ENCODE results near the gene MANF.

The MANF gene

GRCh38 chr3:51390246-51391074 is 5.4 kb downstream of the MANF start:
- H3K4me3 ChIP-seq (ENCODE audit: low read length), result peak overlapping the region; percentile 27; the same call in 1 of the 2 replicates
- no peak for TF ChIP-seq ZNF274 (IDR thresholded peaks at IDR 0.05; ENCODE audit: low read depth, low read length)

DNA sequence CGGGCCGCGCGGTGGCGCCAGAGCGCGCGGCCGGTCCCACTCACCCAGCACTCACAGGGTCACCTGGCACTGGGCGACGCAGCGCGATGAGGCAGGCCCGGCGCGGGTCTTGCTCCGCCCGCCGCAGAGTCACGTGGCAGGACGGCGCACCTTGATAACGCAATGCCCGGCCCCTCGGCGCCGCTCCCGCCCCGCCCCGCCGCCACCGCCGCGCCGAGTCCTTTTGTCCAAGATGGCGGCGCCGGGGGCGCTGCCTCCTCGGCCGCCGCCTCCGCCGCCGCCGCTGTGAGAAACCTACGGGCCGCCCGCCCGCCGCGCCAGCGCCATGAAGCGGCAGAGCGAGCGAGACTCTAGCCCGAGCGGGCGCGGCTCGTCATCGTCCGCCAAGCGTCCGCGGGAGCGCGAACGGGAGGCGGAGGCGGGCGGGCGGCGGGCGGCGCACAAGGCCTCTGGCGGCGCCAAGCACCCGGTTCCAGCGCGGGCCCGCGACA is 6.0 kb downstream of the MANF start, which contains the start of gene RBM15B:
TSS of gene RBM15B (plus strand) at position 211 of the 491 bp plus-strand sequence. CDS start at position 326, 115 bp downstream.
- H3K4me3 ChIP-seq (ENCODE audit: low read length), result peak within 1 kb of the TSS; percentile 85
- no peak for TF ChIP-seq ZNF274 (IDR thresholded peaks at IDR 0.05; ENCODE audit: low read depth, low read length)

GRCh38 chr3:51391566-51392354 is 6.7 kb downstream of the MANF start:
- H3K4me3 ChIP-seq (ENCODE audit: low read length), result peak overlapping the region; percentile 85
- TF ChIP-seq ZNF274 (IDR thresholded peaks at IDR 0.05; ENCODE audit: low read depth, low read length), result no peak

DNA sequence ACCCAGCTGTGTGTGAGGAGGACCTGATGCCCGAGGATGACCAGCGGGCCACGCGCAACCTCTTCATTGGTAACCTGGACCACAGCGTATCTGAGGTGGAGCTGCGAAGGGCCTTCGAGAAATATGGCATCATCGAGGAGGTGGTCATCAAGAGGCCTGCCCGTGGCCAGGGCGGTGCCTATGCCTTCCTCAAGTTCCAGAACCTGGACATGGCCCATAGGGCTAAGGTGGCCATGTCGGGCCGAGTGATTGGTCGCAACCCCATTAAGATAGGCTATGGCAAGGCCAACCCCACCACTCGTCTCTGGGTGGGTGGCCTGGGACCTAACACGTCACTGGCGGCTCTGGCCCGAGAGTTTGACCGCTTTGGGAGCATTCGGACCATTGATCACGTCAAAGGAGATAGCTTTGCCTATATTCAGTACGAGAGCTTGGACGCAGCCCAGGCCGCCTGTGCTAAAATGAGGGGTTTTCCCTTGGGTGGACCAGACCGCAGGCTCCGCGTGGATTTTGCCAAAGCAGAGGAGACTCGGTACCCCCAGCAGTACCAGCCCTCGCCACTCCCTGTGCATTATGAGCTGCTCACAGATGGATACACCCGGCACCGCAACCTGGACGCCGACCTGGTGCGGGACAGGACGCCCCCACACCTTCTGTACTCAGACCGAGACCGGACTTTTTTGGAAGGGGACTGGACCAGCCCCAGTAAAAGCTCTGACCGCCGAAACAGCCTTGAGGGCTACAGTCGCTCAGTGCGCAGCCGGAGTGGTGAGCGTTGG is 7.5 kb downstream of the MANF start:
- TF ChIP-seq ZNF274 (IDR thresholded peaks at IDR 0.05; ENCODE audit: low read depth, low read length), result no peak
- H3K4me3 ChIP-seq (ENCODE audit: low read length), result peak overlapping the region; percentile 85

DNA sequence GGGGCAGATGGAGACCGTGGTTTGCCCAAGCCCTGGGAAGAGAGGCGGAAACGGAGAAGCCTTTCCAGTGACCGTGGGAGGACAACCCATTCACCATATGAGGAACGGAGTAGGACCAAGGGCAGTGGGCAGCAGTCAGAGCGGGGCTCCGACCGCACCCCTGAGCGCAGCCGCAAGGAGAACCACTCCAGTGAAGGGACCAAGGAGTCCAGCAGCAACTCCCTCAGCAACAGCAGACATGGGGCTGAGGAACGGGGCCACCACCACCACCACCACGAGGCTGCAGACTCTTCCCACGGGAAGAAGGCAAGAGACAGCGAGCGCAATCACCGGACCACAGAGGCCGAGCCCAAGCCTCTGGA is 8.0 kb downstream of the MANF start:
- no peak overlapping the region for H3K4me3 ChIP-seq (ENCODE audit: low read length)
- no peak for TF ChIP-seq ZNF274 (IDR thresholded peaks at IDR 0.05; ENCODE audit: low read depth, low read length)

DNA sequence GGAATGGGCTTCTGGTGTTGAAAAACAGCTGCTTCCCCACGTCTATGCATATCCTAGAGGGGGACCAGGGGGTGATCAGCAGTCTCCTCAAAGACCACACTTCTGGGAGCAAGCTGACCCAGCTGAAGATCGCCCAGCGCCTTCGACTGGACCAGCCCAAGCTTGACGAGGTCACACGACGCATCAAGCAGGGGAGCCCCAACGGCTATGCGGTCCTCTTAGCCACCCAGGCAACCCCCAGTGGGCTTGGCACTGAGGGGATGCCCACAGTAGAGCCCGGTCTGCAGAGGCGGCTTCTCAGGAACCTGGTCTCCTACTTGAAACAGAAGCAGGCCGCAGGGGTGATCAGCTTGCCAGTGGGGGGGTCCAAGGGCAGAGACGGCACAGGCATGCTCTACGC is 8.5 kb downstream of the MANF start:
- no peak for TF ChIP-seq ZNF274 (IDR thresholded peaks at IDR 0.05; ENCODE audit: low read depth, low read length)
- H3K4me3 ChIP-seq (ENCODE audit: low read length), result no peak overlapping the region

- no peak overlapping the region for H3K4me3 ChIP-seq (ENCODE audit: low read length)
- no peak for TF ChIP-seq ZNF274 (IDR thresholded peaks at IDR 0.05; ENCODE audit: low read depth, low read length)
Observed at GRCh38 chr3:51394541-51394940, 9.4 kb downstream of the MANF start.

GRCh38 chr3:51395493-51396213 is 10.6 kb downstream of the MANF start:
- H3K4me3 ChIP-seq (ENCODE audit: low read length), result no peak overlapping the region
- no peak for TF ChIP-seq ZNF274 (IDR thresholded peaks at IDR 0.05; ENCODE audit: low read depth, low read length)

- no peak overlapping the region for H3K4me3 ChIP-seq (ENCODE audit: low read length)
- no peak for TF ChIP-seq ZNF274 (IDR thresholded peaks at IDR 0.05; ENCODE audit: low read depth, low read length)
Observed at GRCh38 chr3:51396401-51396800, 11.3 kb downstream of the MANF start.

DNA sequence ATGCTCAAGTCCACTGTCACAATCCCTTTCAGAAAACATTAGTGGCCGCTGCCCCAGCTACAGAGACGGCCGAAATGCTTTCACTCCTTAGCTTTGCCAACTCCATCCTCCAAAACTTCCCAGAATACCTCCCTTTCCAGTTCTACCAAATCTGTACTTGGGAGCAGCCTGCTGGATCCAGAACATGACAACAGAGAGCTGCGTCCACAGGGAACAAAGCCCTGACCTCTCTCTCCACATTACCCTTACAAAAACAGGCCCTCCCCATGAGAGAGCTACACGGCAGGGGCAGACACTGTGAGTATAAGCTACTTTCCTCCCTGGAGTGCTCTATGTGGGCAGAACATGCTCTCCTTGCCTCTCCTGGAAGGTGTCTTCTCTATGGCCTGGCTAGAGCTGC is 12.3 kb downstream of the MANF start:
- no peak for TF ChIP-seq ZNF274 (IDR thresholded peaks at IDR 0.05; ENCODE audit: low read depth, low read length)
- no peak overlapping the region for H3K4me3 ChIP-seq (ENCODE audit: low read length)

DNA sequence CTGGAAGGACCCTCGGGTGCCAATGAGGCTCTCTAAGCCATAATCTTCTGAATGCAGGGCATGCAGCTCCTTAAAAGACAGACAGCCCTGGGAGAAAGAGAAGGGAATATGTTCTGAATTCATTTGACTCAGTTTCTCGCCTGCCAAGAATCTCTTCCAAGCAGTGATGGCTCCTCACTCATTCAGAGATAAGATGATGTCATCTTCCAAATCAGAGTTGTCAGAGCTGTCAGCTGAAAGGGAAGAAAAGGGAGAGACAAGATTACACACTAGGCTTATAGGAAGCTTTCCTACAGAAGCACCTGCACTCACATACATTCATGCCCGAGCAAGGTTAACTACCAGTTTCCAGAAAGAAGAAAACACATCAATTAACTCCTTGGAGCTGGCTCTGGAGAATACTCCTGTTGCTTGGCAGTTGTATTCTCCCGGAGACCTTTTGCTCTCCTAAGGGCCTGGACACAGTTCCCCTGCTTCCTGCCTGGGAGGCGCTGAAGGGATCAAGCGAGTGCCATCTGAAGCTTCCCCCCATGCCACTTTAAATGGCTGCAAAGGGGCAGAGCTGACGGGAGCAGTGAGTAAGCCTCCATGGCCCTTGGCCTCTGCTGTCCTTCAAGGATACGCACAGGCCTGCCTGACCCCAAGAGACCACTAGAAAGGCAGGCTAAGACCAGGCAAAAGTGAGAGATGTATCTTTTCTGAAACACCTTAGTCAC is 13.7 kb downstream of the MANF start:
- no peak overlapping the region for H3K4me3 ChIP-seq (ENCODE audit: low read length)
- TF ChIP-seq ZNF274 (IDR thresholded peaks at IDR 0.05; ENCODE audit: low read depth, low read length), result no peak

GRCh38 chr3:51400166-51400565 is 15.1 kb downstream of the MANF start:
- no peak for TF ChIP-seq ZNF274 (IDR thresholded peaks at IDR 0.05; ENCODE audit: low read depth, low read length)
- H3K4me3 ChIP-seq (ENCODE audit: low read length), result no peak overlapping the region

- no peak overlapping the region for H3K4me3 ChIP-seq (ENCODE audit: low read length)
- TF ChIP-seq ZNF274 (IDR thresholded peaks at IDR 0.05; ENCODE audit: low read depth, low read length), result no peak
Observed at GRCh38 chr3:51401735-51402134, 16.6 kb downstream of the MANF start.
